ENCODE data around the gene RANBP10. TPM values are rescaled to one million over a fixed set of nuclear protein-coding genes. Genes with fewer than 3 reads are reported as not detected.

RANBP10 gene
- total and polyA plus RNA-seq, 5 donors from 2014 or later = 7.3 to 29.4 (median 8.7) TPM

- no peaks in the 10 kb centered on the region for H3K27me3 ChIP-seq (ENCODE audit: control insufficient read depth, insufficient read depth, low read length)
- ATAC-seq (ENCODE audit: low read depth in 2 of 2) = no peak
- no peaks in the 10 kb centered on the region for H3K4me1 ChIP-seq (ENCODE audit: control insufficient read depth, insufficient read depth, low read length, poor library complexity, severe bottlenecking)
- peaks cover 8% of the 10 kb centered on the region for H3K36me3 ChIP-seq (ENCODE audit: control insufficient read depth, insufficient read depth, low read length)
- no peak for DNase-seq
- Mint-ChIP-seq H3K27ac (peak overlapping the region; percentile 49 to 89 (median 85)), H3K9me3 (no peaks in the 10 kb centered on the region), H3K36me3 (peaks cover 12% of the 10 kb centered on the region), H3K4me1 (peaks cover 0 to 25% (median 19%) of the 10 kb centered on the region in 4 donors), H3K27me3 (no peaks in the 10 kb centered on the region), H3K4me3 (no peak overlapping the region)
- H3K9me3 ChIP-seq (ENCODE audit: control insufficient read depth in 2 of 2, low read length in 2 of 2) = no peaks in the 10 kb centered on the region
- no peak overlapping the region for H3K4me3 ChIP-seq (ENCODE audit: low read depth, low read length)
- H3K27ac ChIP-seq (ENCODE audit: insufficient read depth, low read length, poor library complexity, severe bottlenecking) = peak overlapping the region; percentile 15
Observed at GRCh38 chr16:67685388-67686112, 120.8 kb downstream of the RANBP10 start.

GRCh38 chr16:67683767-67684166 lies 122.6 kb downstream of the RANBP10 start:
- H3K4me1 Mint-ChIP-seq = peaks cover 0 to 25% (median 19%) of the 10 kb centered on the region in 4 donors
- H3K27ac Mint-ChIP-seq = peak overlapping the region; percentile 1 to 91 (median 65)
- H3K4me3 Mint-ChIP-seq = peak overlapping the region in 2 of 4 donors; percentile 27 to 34
- DNase-seq (no peak), ATAC-seq (ENCODE audit: low read depth in 2 of 2) (no peak)
- no peaks in the 10 kb centered on the region for H3K27me3 Mint-ChIP-seq
- Histone ChIP-seq H3K36me3 (ENCODE audit: control insufficient read depth, insufficient read depth, low read length) (peaks cover 8% of the 10 kb centered on the region), H3K27me3 (ENCODE audit: control insufficient read depth, insufficient read depth, low read length) (no peaks in the 10 kb centered on the region), H3K9me3 (ENCODE audit: control insufficient read depth in 2 of 2, low read length in 2 of 2) (no peaks in the 10 kb centered on the region), H3K27ac (ENCODE audit: insufficient read depth, low read length, poor library complexity, severe bottlenecking) (no peak overlapping the region), H3K4me3 (ENCODE audit: low read depth, low read length) (no peak overlapping the region), H3K4me1 (ENCODE audit: control insufficient read depth, insufficient read depth, low read length, poor library complexity, severe bottlenecking) (no peaks in the 10 kb centered on the region)
- H3K36me3 Mint-ChIP-seq = peaks cover 10% of the 10 kb centered on the region
- no peaks in the 10 kb centered on the region for H3K9me3 Mint-ChIP-seq

GRCh38 chr16:67679935-67680897 lies 126.1 kb downstream of the RANBP10 start:
- H3K36me3 ChIP-seq (ENCODE audit: control insufficient read depth, insufficient read depth, low read length) = peaks cover 8% of the 10 kb centered on the region
- H3K4me1 ChIP-seq (ENCODE audit: control insufficient read depth, insufficient read depth, low read length, poor library complexity, severe bottlenecking) = no peaks in the 10 kb centered on the region
- H3K9me3 ChIP-seq (ENCODE audit: control insufficient read depth in 2 of 2, low read length in 2 of 2) = no peaks in the 10 kb centered on the region
- peaks cover 4% of the 10 kb centered on the region for H3K36me3 Mint-ChIP-seq
- no peaks in the 10 kb centered on the region for H3K27me3 ChIP-seq (ENCODE audit: control insufficient read depth, insufficient read depth, low read length)
- H3K4me3 ChIP-seq (ENCODE audit: low read depth, low read length) = no peak overlapping the region
- H3K27ac Mint-ChIP-seq = peak overlapping the region in 1 of 3 donors; percentile 39
- no peak for DNase-seq
- no peak overlapping the region for H3K27ac ChIP-seq (ENCODE audit: insufficient read depth, low read length, poor library complexity, severe bottlenecking)
- H3K4me1 Mint-ChIP-seq = peaks cover 0 to 12% (median 8%) of the 10 kb centered on the region in 4 donors
- H3K27me3 Mint-ChIP-seq = no peaks in the 10 kb centered on the region
- ATAC-seq (ENCODE audit: low read depth in 2 of 2) = no peak
- H3K9me3 Mint-ChIP-seq = no peaks in the 10 kb centered on the region
- no peak overlapping the region for H3K4me3 Mint-ChIP-seq

- H3K9me3 Mint-ChIP-seq = no peaks in the 10 kb centered on the region
- H3K27ac ChIP-seq (ENCODE audit: insufficient read depth, low read length, poor library complexity, severe bottlenecking) = no peak overlapping the region
- no peaks in the 10 kb centered on the region for H3K27me3 ChIP-seq (ENCODE audit: control insufficient read depth, insufficient read depth, low read length)
- H3K9me3 ChIP-seq (ENCODE audit: control insufficient read depth in 2 of 2, low read length in 2 of 2) = no peaks in the 10 kb centered on the region
- no peak overlapping the region for H3K4me3 ChIP-seq (ENCODE audit: low read depth, low read length)
- DNase-seq (no peak), ATAC-seq (ENCODE audit: low read depth in 2 of 2) (no peak)
- no peak overlapping the region for H3K4me3 Mint-ChIP-seq
- H3K36me3 Mint-ChIP-seq = no peaks in the 10 kb centered on the region
- H3K27me3 Mint-ChIP-seq = no peaks in the 10 kb centered on the region
- H3K36me3 ChIP-seq (ENCODE audit: control insufficient read depth, insufficient read depth, low read length) = peaks cover under 1% of the 10 kb centered on the region
- H3K4me1 Mint-ChIP-seq = peaks cover 0 to 9% (median 4%) of the 10 kb centered on the region in 4 donors
- H3K4me1 ChIP-seq (ENCODE audit: control insufficient read depth, insufficient read depth, low read length, poor library complexity, severe bottlenecking) = no peaks in the 10 kb centered on the region
- H3K27ac Mint-ChIP-seq = no peak overlapping the region
Observed at GRCh38 chr16:67678354-67679023, 127.9 kb downstream of the RANBP10 start.

- no peaks in the 10 kb centered on the region for H3K27me3 ChIP-seq (ENCODE audit: control insufficient read depth, insufficient read depth, low read length)
- Mint-ChIP-seq H3K36me3 (no peaks in the 10 kb centered on the region), H3K4me1 (peaks cover 1 to 8% (median 4%) of the 10 kb centered on the region in 4 donors), H3K9me3 (no peaks in the 10 kb centered on the region), H3K4me3 (no peak overlapping the region), H3K27me3 (no peaks in the 10 kb centered on the region), H3K27ac (no peak overlapping the region)
- H3K4me3 ChIP-seq (ENCODE audit: low read depth, low read length) = no peak overlapping the region
- H3K36me3 ChIP-seq (ENCODE audit: control insufficient read depth, insufficient read depth, low read length) = no peaks in the 10 kb centered on the region
- ATAC-seq (ENCODE audit: low read depth in 2 of 2) (no peak), DNase-seq (no peak)
- no peaks in the 10 kb centered on the region for H3K4me1 ChIP-seq (ENCODE audit: control insufficient read depth, insufficient read depth, low read length, poor library complexity, severe bottlenecking)
- no peak overlapping the region for H3K27ac ChIP-seq (ENCODE audit: insufficient read depth, low read length, poor library complexity, severe bottlenecking)
- no peaks in the 10 kb centered on the region for H3K9me3 ChIP-seq (ENCODE audit: control insufficient read depth in 2 of 2, low read length in 2 of 2)
Observed at GRCh38 chr16:67677712-67678111, 128.6 kb downstream of the RANBP10 start.

- Histone ChIP-seq H3K27ac (ENCODE audit: insufficient read depth, low read length, poor library complexity, severe bottlenecking) (no peak overlapping the region), H3K27me3 (ENCODE audit: control insufficient read depth, insufficient read depth, low read length) (no peaks in the 10 kb centered on the region), H3K4me3 (ENCODE audit: low read depth, low read length) (no peak overlapping the region), H3K4me1 (ENCODE audit: control insufficient read depth, insufficient read depth, low read length, poor library complexity, severe bottlenecking) (no peaks in the 10 kb centered on the region), H3K9me3 (ENCODE audit: control insufficient read depth in 2 of 2, low read length in 2 of 2) (no peaks in the 10 kb centered on the region), H3K36me3 (ENCODE audit: control insufficient read depth, insufficient read depth, low read length) (no peaks in the 10 kb centered on the region)
- H3K27ac Mint-ChIP-seq = peak overlapping the region in 2 of 3 donors; percentile 32 to 76
- DNase-seq (no peak), ATAC-seq (ENCODE audit: low read depth in 2 of 2) (no peak)
- H3K4me3 Mint-ChIP-seq = no peak overlapping the region
- H3K4me1 Mint-ChIP-seq = peaks cover 0 to 6% (median 3%) of the 10 kb centered on the region in 4 donors
- no peaks in the 10 kb centered on the region for H3K9me3 Mint-ChIP-seq
- H3K36me3 Mint-ChIP-seq = no peaks in the 10 kb centered on the region
- H3K27me3 Mint-ChIP-seq = no peaks in the 10 kb centered on the region
Observed at GRCh38 chr16:67676939-67677338, 129.4 kb downstream of the RANBP10 start.

GRCh38 chr16:67676516-67676915 lies 129.8 kb downstream of the RANBP10 start:
- H3K27me3 Mint-ChIP-seq = no peaks in the 10 kb centered on the region
- Histone ChIP-seq H3K27me3 (ENCODE audit: control insufficient read depth, insufficient read depth, low read length) (no peaks in the 10 kb centered on the region), H3K27ac (ENCODE audit: insufficient read depth, low read length, poor library complexity, severe bottlenecking) (no peak overlapping the region), H3K9me3 (ENCODE audit: control insufficient read depth in 2 of 2, low read length in 2 of 2) (no peaks in the 10 kb centered on the region), H3K4me1 (ENCODE audit: control insufficient read depth, insufficient read depth, low read length, poor library complexity, severe bottlenecking) (no peaks in the 10 kb centered on the region), H3K36me3 (ENCODE audit: control insufficient read depth, insufficient read depth, low read length) (no peaks in the 10 kb centered on the region), H3K4me3 (ENCODE audit: low read depth, low read length) (no peak overlapping the region)
- no peak overlapping the region for H3K4me3 Mint-ChIP-seq
- no peak for ATAC-seq (ENCODE audit: low read depth in 2 of 2)
- DNase-seq = no peak
- H3K4me1 Mint-ChIP-seq = peaks cover 0 to 6% (median 3%) of the 10 kb centered on the region in 4 donors
- no peaks in the 10 kb centered on the region for H3K9me3 Mint-ChIP-seq
- H3K36me3 Mint-ChIP-seq = no peaks in the 10 kb centered on the region
- H3K27ac Mint-ChIP-seq = peak overlapping the region in 2 of 3 donors; percentile 32 to 76

All from CD4-positive, CD25-positive, alpha-beta regulatory T cell (primary cell).